ENCODE results near the gene ERC2.
"Not testable (repeated sequence)": the region's sequence is repeated elsewhere in the genome, so short reads cannot be mapped to it uniquely, and the experiment has no call there.

The ERC2 gene

DNA sequence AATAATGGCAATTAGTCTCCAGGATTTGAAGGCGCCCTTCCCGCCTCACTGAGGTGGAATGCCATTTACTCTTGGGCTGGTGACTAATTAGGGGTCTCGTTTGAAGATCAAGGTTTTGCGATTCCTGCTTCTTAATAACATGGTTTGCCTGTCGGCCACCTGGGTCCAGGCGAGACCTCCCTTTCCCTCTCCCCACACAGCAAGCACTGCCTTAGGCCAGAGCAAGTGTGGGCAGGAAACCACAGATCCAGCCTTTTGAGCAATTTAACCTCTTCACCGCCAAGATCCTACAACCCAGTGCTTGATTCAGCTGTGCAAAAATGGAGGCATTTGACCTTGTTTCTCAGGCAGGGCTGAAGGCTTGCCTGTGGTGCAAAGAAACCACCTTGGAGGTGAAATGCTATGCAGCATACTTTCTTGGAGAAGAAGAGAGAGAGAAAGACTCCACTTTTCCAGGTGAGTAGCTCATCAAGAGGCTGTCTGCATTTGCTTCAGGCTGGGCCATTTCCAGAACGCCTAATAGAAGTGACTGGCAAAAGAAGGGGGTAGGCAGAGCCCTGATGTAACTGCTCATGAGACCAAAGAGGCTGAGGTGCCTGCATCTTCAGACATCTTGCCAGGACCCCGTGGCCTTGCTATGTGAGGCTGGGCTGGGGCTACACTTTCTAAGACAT is 947.1 kb downstream of the ERC2 start:
- no peak for DNase-seq (ENCODE audit: low read depth)

DNA sequence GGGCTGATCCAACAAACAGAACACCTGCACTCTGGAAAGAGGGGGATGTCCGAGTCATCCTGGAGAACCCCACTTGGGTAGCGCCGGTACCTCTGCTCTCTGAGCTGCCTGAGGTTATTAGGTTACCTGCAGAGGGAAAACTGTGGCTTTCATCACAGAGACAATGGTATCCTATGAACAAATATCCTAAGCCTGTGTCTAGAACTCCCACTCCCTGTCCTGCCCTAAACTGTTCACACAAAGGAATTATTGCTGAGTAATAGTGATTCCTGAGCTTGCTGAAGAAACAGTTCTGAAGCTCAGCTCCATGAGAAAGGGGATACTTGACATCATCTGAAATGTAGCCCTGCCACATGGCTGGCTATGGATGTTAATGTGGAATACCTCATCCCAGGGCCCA is 949.2 kb downstream of the ERC2 start:
- no peak for DNase-seq (ENCODE audit: low read depth)

GRCh38 chr3:55518451-55518850 is 949.8 kb downstream of the ERC2 start:
- DNase-seq (ENCODE audit: low read depth), result no peak

DNA sequence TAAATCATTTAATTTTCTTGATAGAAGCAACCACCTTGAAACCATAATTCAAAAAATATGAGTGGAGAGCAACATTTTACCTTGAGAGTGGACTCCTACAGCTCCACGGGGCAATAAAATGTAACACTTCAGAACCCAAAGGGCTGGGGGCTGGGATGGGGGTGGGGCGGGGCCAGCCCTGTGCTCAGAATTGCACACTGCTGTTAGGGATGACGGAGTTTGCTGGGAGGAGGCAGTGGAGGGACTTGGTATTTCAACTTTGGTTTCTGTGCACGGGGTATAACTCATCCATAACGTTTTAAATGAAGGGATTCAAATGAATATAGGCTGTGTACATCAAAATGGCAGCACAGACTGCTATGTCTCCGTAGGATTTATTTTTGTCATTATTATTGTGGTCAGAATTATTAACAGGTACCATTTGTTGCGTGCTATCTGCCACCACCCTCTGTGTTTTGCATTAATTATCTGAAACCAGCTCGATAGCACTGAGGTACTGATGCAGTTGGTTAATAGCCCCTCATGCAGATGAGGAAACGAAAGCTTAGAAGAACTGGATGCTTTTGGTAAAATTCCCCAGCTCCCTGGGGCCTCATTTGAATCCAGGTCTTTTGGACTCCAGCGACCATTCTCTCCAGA is 951.8 kb downstream of the ERC2 start:
- DNase-seq (ENCODE audit: low read depth), result no peak

DNA sequence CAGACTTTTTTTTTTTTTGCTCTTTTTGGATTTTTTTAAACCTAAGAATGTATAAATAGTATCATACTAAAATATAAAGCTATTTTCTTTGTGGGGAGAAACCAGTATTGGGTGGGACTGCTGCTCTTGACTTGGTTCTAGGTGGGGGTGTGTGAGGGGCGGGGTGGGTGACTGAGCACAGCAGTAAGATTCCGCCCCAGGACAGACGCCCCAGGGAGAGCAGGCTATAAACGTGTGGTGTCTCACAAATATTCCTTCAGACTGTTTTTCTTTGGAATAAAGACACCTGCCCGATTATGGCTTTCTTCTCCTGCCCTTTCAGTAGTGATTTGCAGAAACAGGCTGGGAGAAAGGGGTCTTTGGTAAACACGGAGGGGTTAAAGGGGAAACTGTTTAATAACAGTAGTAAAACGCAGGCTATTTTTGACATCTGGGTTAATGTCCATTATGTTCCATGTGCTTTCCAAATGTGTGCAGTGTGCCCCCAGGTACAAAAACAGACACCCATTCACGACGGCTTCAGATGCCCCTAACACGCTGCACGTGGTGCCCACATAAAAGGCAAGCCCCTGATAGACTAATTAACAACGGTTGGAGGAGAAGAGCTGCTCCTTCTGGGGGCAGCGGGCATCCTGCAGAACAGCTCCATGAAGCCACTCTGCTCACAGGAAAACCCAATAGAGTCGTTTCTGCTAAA is 952.6 kb downstream of the ERC2 start:
- DNase-seq (ENCODE audit: low read depth), result no peak

DNA sequence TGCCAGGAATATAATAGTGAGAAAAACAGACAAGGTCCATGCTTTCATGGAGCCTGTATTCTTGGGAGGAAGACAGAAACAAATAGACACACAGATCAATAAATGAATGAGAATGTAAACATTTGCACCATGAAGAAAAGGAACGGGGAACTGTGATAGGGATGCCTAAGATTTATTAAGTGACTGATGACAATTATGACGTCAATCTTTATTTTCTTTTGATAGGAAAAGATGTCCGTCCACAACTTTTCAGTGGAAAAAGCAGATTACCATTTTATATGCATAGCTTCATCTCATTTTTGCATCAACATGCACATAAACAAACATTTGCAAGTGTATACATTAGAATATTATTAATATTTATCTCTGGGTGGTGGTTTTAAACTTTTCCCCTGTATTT is 953.3 kb downstream of the ERC2 start:
- DNase-seq (ENCODE audit: low read depth), result no peak

DNA sequence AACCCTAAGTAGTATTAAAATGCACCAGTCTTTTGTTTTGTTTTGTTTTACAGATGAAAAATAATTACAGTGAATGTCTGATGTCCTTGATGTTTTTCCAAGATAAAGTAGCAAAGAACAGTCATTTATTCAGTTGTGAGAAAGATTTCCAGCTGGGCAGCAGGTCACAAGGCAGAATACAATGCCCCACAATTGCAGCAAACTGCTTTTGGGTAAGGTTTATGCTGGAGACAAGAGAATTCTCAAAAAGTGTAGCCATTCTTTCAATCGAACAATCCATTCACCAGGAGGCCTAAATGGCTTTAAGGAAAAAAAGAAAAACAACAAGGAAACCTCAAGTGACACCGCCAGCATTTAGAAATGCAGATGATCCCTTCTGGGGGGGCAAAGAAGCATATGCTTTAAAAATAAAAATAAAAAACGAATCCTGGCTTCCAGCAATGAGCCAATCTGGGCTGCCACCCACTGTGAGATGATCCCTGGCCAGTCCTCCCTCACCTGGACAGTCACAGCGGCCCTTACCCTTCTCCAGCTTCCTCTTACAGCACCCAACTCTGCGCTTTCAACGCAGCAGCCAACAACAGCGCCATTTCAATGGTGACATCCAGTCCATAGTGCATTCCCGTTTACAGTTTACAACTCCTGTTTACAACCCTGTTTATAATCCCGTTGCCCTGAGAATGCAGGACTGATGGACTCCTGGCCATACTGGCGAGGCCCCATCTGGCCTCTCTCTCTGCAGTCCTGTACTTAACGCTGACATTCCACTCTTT is 955.5 kb downstream of the ERC2 start:
- no peak for DNase-seq (ENCODE audit: low read depth)

DNA sequence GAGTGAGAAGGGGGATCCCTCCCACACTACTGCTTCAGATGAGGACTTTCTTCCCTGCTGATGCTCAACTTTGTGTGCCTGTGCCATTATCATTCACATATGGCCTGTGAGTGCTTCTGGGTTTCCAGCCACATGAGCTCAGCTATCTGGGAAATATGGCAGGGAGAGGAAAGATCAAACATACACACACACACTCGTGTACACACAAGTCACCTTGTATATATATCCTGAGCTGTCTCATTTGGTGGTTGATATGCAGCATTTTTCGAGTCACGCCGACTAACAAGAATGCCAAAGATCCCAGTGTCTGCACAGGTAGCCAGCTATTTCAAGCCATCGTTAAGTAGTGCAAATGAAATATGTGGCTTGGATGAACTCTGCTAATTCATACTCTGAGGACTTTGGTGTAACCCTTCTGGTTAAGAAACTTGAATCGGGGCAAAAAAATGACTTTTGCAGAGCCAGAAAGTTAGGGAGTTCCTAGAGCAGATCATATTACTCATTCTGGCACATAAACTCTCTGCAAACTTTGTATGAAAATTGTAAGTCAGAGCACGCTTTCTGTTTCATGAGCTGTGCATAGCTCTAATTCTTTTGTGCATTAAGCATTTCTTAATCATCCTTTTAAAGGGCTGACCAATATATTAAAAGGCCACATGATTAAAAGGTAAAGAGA is 956.2 kb downstream of the ERC2 start:
- DNase-seq (ENCODE audit: low read depth), result no peak

- DNase-seq (ENCODE audit: low read depth), result no peak
Observed at GRCh38 chr3:55508335-55508734, 959.9 kb downstream of the ERC2 start.

- DNase-seq (ENCODE audit: low read depth), result no peak
Observed at GRCh38 chr3:55507808-55508207, 960.5 kb downstream of the ERC2 start.

GRCh38 chr3:55505776-55506175 is 962.5 kb downstream of the ERC2 start:
- DNase-seq (ENCODE audit: low read depth), result no peak

GRCh38 chr3:55505102-55505501 is 963.2 kb downstream of the ERC2 start:
- not testable (repeated sequence) for DNase-seq (ENCODE audit: low read depth)

DNA sequence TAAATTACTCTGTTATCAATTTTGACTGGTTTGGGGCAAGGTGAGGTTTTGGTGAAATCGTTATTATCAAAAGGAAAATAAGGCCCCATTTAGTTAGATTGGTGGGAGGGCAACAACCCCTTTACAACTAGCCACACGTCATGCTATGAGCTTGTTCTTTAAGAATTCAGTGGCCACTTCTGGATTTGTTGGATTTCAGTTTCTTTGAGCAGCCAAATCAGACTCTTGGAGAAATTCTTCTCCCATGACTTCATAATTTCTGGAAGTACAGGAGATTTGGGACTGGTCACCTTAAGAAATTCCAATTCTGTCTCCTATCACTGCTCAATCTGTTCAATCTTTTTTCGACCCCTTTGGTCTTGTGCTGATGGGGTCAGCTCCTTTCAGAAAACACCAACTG is 966.4 kb downstream of the ERC2 start:
- no peak for DNase-seq (ENCODE audit: low read depth)

GRCh38 chr3:55500555-55501330 is 967.5 kb downstream of the ERC2 start:
- DNase-seq (ENCODE audit: low read depth), result no peak

- no peak for DNase-seq (ENCODE audit: low read depth)
Observed at GRCh38 chr3:55498520-55498919, 969.7 kb downstream of the ERC2 start.

- no peak for DNase-seq (ENCODE audit: low read depth)
Observed at GRCh38 chr3:55497250-55497649, 971.0 kb downstream of the ERC2 start.

- DNase-seq (ENCODE audit: low read depth), result no peak
Observed at GRCh38 chr3:55494976-55495375, 973.3 kb downstream of the ERC2 start.

DNA sequence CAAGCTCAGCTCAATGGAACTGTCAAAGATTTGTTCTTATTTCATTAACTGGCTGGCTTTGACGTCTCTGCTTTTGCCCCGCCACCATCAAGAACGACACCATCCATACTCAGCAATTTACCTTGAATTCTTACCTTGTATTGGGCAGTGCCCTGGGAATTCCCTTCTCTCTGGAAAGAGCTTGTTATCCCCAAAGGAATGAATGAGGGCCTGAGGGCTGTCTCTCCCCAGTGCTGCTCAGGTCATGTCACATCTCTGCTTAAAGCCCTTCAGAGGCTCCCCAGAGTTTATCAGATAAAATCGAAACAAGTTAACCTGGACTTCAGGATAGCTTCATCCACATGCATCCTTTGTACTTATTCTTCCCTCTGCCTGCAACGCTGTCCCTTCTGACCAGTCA is 975.3 kb downstream of the ERC2 start:
- no peak for DNase-seq (ENCODE audit: low read depth)

DNA sequence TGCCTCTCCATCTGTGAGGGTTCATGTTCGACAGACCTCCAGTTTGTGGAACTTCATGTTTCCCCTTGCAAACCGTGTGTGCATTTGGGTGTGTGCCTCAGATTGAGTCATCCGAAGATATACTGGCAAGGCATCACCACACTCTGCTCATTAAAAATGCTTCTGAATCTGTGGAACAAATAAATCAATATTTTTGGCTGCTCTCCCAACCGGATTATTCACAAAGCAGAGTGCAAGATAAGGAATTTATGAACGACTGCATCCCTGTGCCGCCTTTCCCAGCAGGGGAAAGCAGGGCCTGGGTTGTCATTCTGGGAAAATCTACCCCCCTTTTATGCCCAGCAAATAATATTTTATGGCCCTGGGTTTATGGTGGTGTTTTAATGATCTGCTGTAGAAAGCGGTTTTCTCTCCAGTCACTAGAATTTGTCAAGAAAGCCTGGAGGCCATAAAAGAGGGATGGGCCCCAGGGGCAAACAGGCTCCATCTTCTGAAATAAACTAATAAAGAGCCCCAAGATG is 976.9 kb downstream of the ERC2 start:
- no peak for DNase-seq (ENCODE audit: low read depth)

DNA sequence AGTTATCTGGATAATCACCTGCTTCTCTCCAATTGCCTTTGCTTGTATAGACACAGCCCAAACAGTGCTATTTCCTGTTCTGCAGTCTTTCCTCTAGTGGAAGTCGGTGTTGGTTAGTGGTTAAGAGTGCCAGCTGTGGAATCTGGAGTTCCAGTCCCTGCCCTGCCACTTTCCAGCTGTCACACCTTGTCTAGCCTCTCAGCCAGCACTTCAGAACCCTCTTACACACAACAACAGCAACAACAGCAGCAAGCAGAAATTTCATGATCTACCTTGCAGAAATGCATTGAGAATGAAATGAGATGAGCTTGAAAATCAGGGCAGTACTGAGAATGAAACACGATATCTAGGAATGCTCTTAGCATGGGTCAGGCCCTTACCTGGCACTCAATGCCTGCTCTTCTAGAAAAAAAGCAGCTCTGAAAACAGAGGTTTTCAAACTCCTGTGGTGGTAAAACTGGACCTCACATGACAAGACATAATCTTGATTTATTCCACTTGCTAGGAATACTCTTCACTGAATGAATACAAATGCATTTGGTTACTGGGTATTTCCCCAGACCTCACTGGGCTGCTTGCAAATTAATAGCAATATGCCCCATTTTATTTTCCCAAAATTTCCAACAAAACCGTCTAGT is 977.9 kb downstream of the ERC2 start:
- no peak for DNase-seq (ENCODE audit: low read depth)

DNA sequence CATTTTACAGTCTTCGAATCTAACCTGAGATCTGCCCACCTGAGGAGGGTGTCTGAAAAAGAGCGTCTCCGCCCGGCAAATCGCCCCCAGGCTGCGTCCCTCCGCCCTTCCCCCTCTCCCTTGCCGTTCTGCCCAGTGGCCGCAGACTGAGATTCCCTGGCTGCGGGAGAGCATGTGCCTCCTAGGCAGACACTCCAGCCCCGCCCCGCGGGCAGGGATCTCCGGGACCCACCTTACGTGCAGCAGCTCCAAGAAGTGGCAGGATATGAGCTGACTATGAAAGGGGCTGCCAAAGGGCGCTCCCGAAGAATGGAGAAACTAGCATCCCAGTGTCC is 978.5 kb downstream of the ERC2 start:
- no peak for DNase-seq (ENCODE audit: low read depth)

Data from CMK (cell line).